ENCODE results near the gene MC4R. TPM values are rescaled to one million over a fixed set of nuclear protein-coding genes. Genes with fewer than 3 reads are reported as not detected.

MC4R gene
- polyA plus RNA-seq, 1 donor from 2014 or later = 0.57 TPM

DNA sequence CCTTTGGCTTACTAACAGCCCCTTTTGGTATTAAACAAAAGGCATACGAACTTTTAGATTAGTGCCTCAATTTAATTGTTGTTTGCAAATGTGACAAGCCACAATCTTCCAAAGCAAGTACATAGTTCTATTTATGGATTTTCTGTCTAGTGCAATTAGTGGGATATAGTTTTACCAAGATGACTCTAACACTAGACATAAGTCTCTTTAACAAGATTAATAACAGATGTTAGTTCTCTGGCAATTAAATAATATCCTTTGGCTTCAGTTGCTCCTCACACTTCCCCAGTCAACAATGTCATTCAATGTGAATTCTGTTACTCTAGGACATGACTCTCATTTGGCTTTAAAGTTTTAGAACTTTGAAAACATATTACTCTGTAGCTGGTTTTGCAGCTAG, 16.7 kb upstream of the MC4R start:
- no peak for TF ChIP-seq MXI1 (conservative IDR thresholded peaks at IDR 0.05; ENCODE audit: poor library complexity, severe bottlenecking)
- TF ChIP-seq, protein P1, sequence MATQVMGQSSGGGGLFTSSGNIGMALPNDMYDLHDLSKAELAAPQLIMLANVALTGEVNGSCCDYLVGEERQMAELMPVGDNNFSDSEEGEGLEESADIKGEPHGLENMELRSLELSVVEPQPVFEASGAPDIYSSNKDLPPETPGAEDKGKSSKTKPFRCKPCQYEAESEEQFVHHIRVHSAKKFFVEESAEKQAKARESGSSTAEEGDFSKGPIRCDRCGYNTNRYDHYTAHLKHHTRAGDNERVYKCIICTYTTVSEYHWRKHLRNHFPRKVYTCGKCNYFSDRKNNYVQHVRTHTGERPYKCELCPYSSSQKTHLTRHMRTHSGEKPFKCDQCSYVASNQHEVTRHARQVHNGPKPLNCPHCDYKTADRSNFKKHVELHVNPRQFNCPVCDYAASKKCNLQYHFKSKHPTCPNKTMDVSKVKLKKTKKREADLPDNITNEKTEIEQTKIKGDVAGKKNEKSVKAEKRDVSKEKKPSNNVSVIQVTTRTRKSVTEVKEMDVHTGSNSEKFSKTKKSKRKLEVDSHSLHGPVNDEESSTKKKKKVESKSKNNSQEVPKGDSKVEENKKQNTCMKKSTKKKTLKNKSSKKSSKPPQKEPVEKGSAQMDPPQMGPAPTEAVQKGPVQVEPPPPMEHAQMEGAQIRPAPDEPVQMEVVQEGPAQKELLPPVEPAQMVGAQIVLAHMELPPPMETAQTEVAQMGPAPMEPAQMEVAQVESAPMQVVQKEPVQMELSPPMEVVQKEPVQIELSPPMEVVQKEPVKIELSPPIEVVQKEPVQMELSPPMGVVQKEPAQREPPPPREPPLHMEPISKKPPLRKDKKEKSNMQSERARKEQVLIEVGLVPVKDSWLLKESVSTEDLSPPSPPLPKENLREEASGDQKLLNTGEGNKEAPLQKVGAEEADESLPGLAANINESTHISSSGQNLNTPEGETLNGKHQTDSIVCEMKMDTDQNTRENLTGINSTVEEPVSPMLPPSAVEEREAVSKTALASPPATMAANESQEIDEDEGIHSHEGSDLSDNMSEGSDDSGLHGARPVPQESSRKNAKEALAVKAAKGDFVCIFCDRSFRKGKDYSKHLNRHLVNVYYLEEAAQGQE (IDR thresholded peaks at IDR 0.05; ENCODE audit: borderline replicate concordance) = no peak
- no peak for TF ChIP-seq TAF1 (IDR thresholded peaks at IDR 0.05; ENCODE audit: low read depth)
- no peak for TF ChIP-seq SMC3 (conservative IDR thresholded peaks at IDR 0.05; ENCODE audit: poor library complexity)
- TF ChIP-seq RAD21 (conservative IDR thresholded peaks at IDR 0.05) = no peak
- TF ChIP-seq POLR2AphosphoS5 (IDR thresholded peaks at IDR 0.05) = no peak
- TF ChIP-seq, protein P2, sequence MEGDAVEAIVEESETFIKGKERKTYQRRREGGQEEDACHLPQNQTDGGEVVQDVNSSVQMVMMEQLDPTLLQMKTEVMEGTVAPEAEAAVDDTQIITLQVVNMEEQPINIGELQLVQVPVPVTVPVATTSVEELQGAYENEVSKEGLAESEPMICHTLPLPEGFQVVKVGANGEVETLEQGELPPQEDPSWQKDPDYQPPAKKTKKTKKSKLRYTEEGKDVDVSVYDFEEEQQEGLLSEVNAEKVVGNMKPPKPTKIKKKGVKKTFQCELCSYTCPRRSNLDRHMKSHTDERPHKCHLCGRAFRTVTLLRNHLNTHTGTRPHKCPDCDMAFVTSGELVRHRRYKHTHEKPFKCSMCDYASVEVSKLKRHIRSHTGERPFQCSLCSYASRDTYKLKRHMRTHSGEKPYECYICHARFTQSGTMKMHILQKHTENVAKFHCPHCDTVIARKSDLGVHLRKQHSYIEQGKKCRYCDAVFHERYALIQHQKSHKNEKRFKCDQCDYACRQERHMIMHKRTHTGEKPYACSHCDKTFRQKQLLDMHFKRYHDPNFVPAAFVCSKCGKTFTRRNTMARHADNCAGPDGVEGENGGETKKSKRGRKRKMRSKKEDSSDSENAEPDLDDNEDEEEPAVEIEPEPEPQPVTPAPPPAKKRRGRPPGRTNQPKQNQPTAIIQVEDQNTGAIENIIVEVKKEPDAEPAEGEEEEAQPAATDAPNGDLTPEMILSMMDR (IDR thresholded peaks at IDR 0.05; ENCODE audit: poor library complexity, severe bottlenecking) = no peak
- TF ChIP-seq EP300 (conservative IDR thresholded peaks at IDR 0.05; ENCODE audit: poor library complexity, severe bottlenecking) = no peak
- no peak for TF ChIP-seq EZH2 (IDR thresholded peaks at IDR 0.05; ENCODE audit: borderline replicate concordance, insufficient read depth, low read length, poor library complexity, severe bottlenecking)
- Histone ChIP-seq H3K27ac (ENCODE audit: low read length) (no peak overlapping the region), H3K27me3 (ENCODE audit: insufficient read depth, low read depth, low read length) (no peaks in the 10 kb centered on the region), H3K9me3 (ENCODE audit: low read length) (no peaks in the 10 kb centered on the region), H2AFZ (ENCODE audit: low read depth, low read length) (no peak overlapping the region), H3K36me3 (ENCODE audit: insufficient read depth, low read length) (no peaks in the 10 kb centered on the region), H3K9me2 (ENCODE audit: insufficient read depth, low read length) (no peaks in the 10 kb centered on the region), H3K9ac (ENCODE audit: low read length) (no peak overlapping the region), H3F3A (ENCODE audit: insufficient read depth, low read length, poor library complexity, severe bottlenecking) (no peaks in the 10 kb centered on the region), H4K20me1 (ENCODE audit: insufficient read depth) (no peaks in the 10 kb centered on the region), H3K4me3 (ENCODE audit: low read length) (no peak overlapping the region), H3K4me2 (ENCODE audit: low read length) (no peak overlapping the region), H3K79me2 (replicated peaks; ENCODE audit: insufficient read depth, low read length) (no peaks in the 10 kb centered on the region)

DNA sequence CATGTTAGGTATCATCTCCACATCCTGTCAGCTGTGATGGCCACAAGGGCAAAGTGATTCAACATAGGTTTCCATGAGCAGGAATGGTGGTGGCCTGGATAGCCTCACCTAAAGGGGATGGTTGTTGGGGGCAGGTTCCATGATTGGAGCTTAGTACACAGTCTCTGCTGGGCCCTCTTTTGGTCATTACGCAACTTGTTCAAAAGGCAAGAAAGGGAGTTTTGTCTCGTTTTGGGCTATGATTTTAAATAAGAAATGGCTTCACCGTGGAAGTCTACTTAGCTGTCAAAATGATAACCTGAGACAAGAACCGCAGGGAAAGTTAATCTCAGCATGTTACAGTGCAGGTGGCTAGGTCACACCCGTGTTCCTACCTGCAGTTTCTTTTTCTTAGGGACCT, 13.1 kb upstream of the MC4R start:
- Histone ChIP-seq H3K36me3 (ENCODE audit: insufficient read depth, low read length) (no peaks in the 10 kb centered on the region), H3K27ac (ENCODE audit: low read length) (no peak overlapping the region), H3K4me2 (ENCODE audit: low read length) (no peak overlapping the region), H3K27me3 (ENCODE audit: insufficient read depth, low read depth, low read length) (no peaks in the 10 kb centered on the region), H4K20me1 (ENCODE audit: insufficient read depth) (no peaks in the 10 kb centered on the region), H3K9me2 (ENCODE audit: insufficient read depth, low read length) (no peaks in the 10 kb centered on the region), H3K9ac (ENCODE audit: low read length) (no peak overlapping the region), H3F3A (ENCODE audit: insufficient read depth, low read length, poor library complexity, severe bottlenecking) (no peaks in the 10 kb centered on the region), H2AFZ (ENCODE audit: low read depth, low read length) (no peak overlapping the region), H3K9me3 (ENCODE audit: low read length) (no peaks in the 10 kb centered on the region), H3K79me2 (replicated peaks; ENCODE audit: insufficient read depth, low read length) (no peaks in the 10 kb centered on the region), H3K4me3 (ENCODE audit: low read length) (no peak overlapping the region)
- TF ChIP-seq TAF1 (IDR thresholded peaks at IDR 0.05; ENCODE audit: low read depth) (no peak), POLR2AphosphoS5 (IDR thresholded peaks at IDR 0.05) (no peak), EP300 (conservative IDR thresholded peaks at IDR 0.05; ENCODE audit: poor library complexity, severe bottlenecking) (no peak), SMC3 (conservative IDR thresholded peaks at IDR 0.05; ENCODE audit: poor library complexity) (no peak), MXI1 (conservative IDR thresholded peaks at IDR 0.05; ENCODE audit: poor library complexity, severe bottlenecking) (no peak), RAD21 (conservative IDR thresholded peaks at IDR 0.05) (no peak)
- TF ChIP-seq, protein P1 (IDR thresholded peaks at IDR 0.05; ENCODE audit: borderline replicate concordance) = no peak
- TF ChIP-seq, protein P2 (IDR thresholded peaks at IDR 0.05; ENCODE audit: poor library complexity, severe bottlenecking) = no peak

Measured in neural cell (in vitro differentiated cells).